ENCODE results near the gene SORT1. TPM values are rescaled to one million over a fixed set of nuclear protein-coding genes. Genes with fewer than 3 reads are reported as not detected.

The SORT1 gene
- total RNA-seq, 1 donor, result 48.5 TPM

DNA sequence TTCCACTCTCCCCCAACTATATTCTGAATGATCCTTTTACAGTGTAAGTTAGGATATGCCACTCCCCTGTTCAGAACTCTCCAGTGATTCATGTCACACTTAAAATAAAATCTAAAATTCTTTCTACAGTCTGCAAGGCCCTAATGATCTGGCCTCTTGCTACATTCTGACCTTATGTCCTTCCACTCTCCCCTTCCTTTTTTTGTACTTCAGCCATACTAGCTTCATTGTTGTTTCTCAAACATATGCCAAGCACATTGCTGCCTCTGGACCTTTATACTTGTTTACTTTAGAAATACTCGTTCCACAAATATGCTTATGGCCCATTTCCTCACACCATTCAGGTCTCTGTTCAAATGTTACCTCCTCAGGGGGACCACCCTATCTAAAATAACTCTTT is 43.4 kb upstream of the SORT1 start:
- Histone ChIP-seq H3K27ac (ENCODE audit: low read depth, low read length) (no peak overlapping the region), H3K27me3 (ENCODE audit: insufficient read depth, low read length) (peaks cover 8% of the 10 kb centered on the region), H3K4me2 (ENCODE audit: insufficient read depth, low read length) (no peak overlapping the region), H3K79me2 (ENCODE audit: insufficient read depth, low read length) (no peaks in the 10 kb centered on the region), H3K4me3 (ENCODE audit: insufficient read depth, low read length) (no peak overlapping the region), H2AFZ (ENCODE audit: low read length) (peak overlapping the region; percentile 24), H3K9me3 (ENCODE audit: low read depth, low read length) (no peaks in the 10 kb centered on the region), H4K20me1 (ENCODE audit: insufficient read depth, low read length) (no peaks in the 10 kb centered on the region), H3K36me3 (ENCODE audit: insufficient read depth, low read length) (no peaks in the 10 kb centered on the region), H3K4me1 (ENCODE audit: insufficient read depth, low read length) (peaks cover 16% of the 10 kb centered on the region)
- no peak for DNase-seq (ENCODE audit: insufficient read length, low spot score, missing footprints)
- no peak for TF ChIP-seq CTCF (IDR thresholded peaks at IDR 0.05; ENCODE audit: extremely low read depth, low read depth, low read length)

GRCh38 chr1:109438798-109439297 is 41.1 kb upstream of the SORT1 start:
- H3K27ac ChIP-seq (ENCODE audit: low read depth, low read length), result peak overlapping the region; percentile 84

GRCh38 chr1:109434484-109434883 is 36.8 kb upstream of the SORT1 start:
- Histone ChIP-seq H3K4me3 (ENCODE audit: insufficient read depth, low read length) (no peak overlapping the region), H2AFZ (ENCODE audit: low read length) (no peak overlapping the region), H3K9me3 (ENCODE audit: low read depth, low read length) (no peaks in the 10 kb centered on the region), H3K4me2 (ENCODE audit: insufficient read depth, low read length) (no peak overlapping the region), H4K20me1 (ENCODE audit: insufficient read depth, low read length) (no peaks in the 10 kb centered on the region), H3K27me3 (ENCODE audit: insufficient read depth, low read length) (no peaks in the 10 kb centered on the region), H3K79me2 (ENCODE audit: insufficient read depth, low read length) (no peaks in the 10 kb centered on the region), H3K36me3 (ENCODE audit: insufficient read depth, low read length) (no peaks in the 10 kb centered on the region), H3K27ac (ENCODE audit: low read depth, low read length) (no peak overlapping the region), H3K4me1 (ENCODE audit: insufficient read depth, low read length) (peaks cover 15% of the 10 kb centered on the region)
- no peak for DNase-seq (ENCODE audit: insufficient read length, low spot score, missing footprints)
- TF ChIP-seq CTCF (IDR thresholded peaks at IDR 0.05; ENCODE audit: extremely low read depth, low read depth, low read length), result no peak

More at GRCh38 chr1:109438798-109439297, 41.1 kb upstream of the SORT1 start:
- Histone ChIP-seq H3K4me3 (ENCODE audit: insufficient read depth, low read length) (no peak overlapping the region), H3K9me3 (ENCODE audit: low read depth, low read length) (no peaks in the 10 kb centered on the region), H2AFZ (ENCODE audit: low read length) (peak overlapping the region; percentile 80), H3K36me3 (ENCODE audit: insufficient read depth, low read length) (no peaks in the 10 kb centered on the region), H3K4me1 (ENCODE audit: insufficient read depth, low read length) (peaks cover 16% of the 10 kb centered on the region), H3K27me3 (ENCODE audit: insufficient read depth, low read length) (peaks cover 2% of the 10 kb centered on the region), H3K4me2 (ENCODE audit: insufficient read depth, low read length) (peak overlapping the region; percentile 51), H3K79me2 (ENCODE audit: insufficient read depth, low read length) (no peaks in the 10 kb centered on the region), H4K20me1 (ENCODE audit: insufficient read depth, low read length) (no peaks in the 10 kb centered on the region)
- TF ChIP-seq CTCF (IDR thresholded peaks at IDR 0.05; ENCODE audit: extremely low read depth, low read depth, low read length), result no peak
- peak; percentile 94 for DNase-seq (ENCODE audit: insufficient read length, low spot score, missing footprints)

GRCh38 chr1:109433322-109433721 is 35.6 kb upstream of the SORT1 start:
- Histone ChIP-seq H3K4me1 (ENCODE audit: insufficient read depth, low read length) (peaks cover 3% of the 10 kb centered on the region), H2AFZ (ENCODE audit: low read length) (no peak overlapping the region), H3K27me3 (ENCODE audit: insufficient read depth, low read length) (no peaks in the 10 kb centered on the region), H3K4me2 (ENCODE audit: insufficient read depth, low read length) (no peak overlapping the region), H3K9me3 (ENCODE audit: low read depth, low read length) (no peaks in the 10 kb centered on the region), H3K36me3 (ENCODE audit: insufficient read depth, low read length) (no peaks in the 10 kb centered on the region), H3K27ac (ENCODE audit: low read depth, low read length) (no peak overlapping the region), H3K4me3 (ENCODE audit: insufficient read depth, low read length) (no peak overlapping the region), H3K79me2 (ENCODE audit: insufficient read depth, low read length) (no peaks in the 10 kb centered on the region), H4K20me1 (ENCODE audit: insufficient read depth, low read length) (no peaks in the 10 kb centered on the region)
- DNase-seq (ENCODE audit: insufficient read length, low spot score, missing footprints), result no peak
- no peak for TF ChIP-seq CTCF (IDR thresholded peaks at IDR 0.05; ENCODE audit: extremely low read depth, low read depth, low read length)

Data from osteoblast (primary cell).